HG03565 (cell line): ENCODE data around the gene CYP1A2.
"Not testable (repeated sequence)": the region's sequence is repeated elsewhere in the genome, so short reads cannot be mapped to it uniquely, and the experiment has no call there.

Experiments used
- ATAC-seq: cut with Tn5 transposase; IDR thresholded peaks from one replicate; pipeline ENCODE4 v1.9.1; 2021; ENCODE audit warnings: mild to moderate bottlenecking, moderate library complexity; ENCODE audit not compliant: unreplicated experiment

The CYP1A2 gene, protein sequence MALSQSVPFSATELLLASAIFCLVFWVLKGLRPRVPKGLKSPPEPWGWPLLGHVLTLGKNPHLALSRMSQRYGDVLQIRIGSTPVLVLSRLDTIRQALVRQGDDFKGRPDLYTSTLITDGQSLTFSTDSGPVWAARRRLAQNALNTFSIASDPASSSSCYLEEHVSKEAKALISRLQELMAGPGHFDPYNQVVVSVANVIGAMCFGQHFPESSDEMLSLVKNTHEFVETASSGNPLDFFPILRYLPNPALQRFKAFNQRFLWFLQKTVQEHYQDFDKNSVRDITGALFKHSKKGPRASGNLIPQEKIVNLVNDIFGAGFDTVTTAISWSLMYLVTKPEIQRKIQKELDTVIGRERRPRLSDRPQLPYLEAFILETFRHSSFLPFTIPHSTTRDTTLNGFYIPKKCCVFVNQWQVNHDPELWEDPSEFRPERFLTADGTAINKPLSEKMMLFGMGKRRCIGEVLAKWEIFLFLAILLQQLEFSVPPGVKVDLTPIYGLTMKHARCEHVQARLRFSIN

DNA sequence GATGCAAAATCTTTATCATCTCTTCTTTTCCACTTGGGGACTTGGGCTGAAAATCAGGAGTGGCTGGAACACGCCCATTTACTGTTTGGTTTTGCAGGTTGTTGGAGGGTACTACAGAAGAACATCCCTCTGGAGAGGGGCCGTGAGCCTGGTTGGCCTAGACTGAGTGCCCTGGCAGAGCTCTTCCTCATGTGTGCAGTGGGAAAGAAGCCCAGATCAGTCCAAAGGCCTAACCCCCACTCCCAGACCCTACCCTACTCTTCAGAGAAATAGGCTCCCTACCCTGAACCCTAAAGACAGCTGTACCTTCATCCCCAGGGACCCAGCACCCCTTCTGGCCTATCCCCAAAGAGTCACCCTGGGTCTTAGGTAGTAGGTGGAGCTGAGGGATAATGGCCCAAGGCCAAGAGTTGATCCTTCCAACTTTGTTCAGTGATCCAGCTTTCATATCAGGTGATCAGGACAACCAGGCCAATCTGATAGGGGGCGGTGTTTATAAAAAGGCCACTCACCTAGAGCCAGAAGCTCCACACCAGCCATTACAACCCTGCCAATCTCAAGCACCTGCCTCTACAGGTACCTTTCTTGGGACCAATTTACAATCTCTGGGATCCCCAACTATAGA lies at the start of gene CYP1A2:
TSS of gene CYP1A2 (plus strand) at position 524 of the 625 bp plus-strand sequence. CDS start 894 bp downstream, outside the sequence.
- ATAC-seq = no peak

DNA sequence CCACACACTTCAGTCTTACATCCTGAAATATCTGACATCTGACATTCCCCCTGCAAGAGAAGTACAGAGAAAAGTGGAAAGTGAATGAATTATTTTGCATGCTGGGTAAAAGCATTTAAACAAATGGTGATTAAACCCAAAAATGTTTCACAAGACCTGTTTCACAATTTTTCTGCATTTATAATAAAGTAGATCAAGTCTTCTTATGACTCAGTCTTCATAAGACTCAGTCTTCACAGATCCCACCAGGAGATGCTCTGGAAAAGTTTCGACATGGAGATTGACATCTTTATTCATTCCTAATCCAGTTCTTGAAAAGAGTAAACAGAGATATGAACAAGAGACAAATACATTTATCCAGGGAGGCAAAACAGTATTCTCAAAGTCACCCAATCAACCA lies 39.6 kb upstream of the CYP1A2 start:
- no peak for ATAC-seq

DNA sequence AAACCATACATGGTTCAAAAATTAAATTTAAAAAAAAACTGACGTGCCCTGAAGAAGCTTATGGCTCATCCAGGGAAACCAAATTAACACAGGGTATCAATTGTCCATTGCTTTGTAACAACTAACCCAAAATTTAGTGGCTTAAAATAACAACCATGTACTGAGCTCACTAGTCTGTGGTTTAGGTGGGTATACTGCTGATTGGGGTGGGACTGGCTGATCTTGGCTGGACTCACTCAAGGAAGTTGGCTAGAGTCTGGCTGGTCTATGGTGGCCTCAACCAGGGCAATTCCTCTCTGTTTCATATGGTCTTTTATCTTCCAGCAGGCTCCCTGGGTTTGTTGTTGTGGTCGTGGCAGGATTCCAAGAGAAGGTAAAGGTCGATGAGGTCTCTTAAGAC lies 38.8 kb upstream of the CYP1A2 start:
- ATAC-seq = no peak

DNA sequence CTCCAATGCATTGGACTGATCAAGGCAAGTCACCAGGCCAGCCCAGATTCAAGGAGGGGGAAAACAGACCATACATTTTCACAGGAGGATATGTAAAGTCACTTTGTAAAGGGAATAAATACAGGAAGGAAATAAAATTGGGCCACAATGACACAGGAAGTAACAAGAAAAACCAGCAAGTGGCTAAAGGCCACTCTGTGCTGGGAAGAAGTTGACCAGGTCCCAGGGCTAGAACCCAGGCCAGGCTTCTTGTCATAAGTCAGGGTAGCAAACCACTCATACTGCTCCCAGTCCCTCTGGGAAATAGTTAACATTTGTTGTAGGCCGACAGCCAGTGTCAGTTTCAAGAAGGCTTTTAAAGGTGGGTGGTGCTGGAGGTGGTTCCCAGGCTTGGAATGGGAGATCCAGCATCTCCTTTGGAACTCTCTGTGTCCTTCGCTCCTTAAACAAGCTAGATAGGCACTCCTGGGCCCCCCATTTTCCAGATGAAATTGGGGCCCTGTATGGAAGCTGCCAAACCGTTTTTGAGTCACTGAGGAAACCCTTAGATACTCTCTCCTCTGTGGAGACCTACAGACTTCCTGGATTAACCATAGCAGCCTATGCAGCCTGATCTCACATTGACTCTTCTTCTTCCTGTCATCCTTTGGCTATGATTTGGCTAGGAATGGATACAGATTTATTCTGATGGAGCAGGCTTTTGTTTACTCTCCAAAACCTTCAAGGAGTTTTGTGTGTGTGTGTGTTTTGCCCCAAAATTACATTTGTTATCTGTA lies 38.1 kb upstream of the CYP1A2 start:
- no peak for ATAC-seq

DNA sequence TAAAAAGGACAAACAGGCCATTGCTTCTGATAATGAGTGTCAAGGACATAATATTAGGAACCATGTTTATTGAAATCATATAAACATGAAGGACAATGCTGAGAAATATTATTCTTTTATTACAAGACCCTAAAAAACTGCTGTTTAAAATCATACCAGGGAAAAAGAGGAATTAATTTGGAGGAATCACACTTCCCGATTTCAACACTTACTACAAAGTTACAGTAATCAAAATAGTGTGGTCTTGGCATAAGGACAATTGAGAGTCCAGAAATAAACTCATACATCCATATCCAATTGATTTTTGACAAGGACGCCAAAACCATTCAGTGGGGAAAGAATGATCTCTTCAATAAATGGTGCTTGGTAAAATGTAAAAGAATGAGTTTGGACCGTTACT lies 36.3 kb upstream of the CYP1A2 start:
- no peak for ATAC-seq

DNA sequence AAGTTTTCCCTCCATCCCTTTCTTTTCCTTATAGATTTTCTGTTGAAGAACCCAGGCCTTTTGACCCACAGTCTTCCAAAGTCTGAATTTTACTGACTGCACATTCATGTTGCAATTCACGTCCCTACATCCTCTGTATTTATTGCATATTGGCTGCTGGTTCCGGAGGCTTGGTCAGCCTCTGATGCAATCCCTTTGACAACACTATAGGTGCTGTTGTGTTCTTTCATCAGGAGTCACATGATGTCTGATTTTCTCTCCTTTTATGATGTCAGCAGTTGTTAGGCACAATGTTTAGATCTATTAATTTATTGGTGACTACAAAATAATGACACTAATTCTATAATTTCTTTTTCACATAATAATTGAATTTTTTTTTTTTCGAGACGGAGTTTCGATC lies 32.0 kb upstream of the CYP1A2 start:
- no peak for ATAC-seq

DNA sequence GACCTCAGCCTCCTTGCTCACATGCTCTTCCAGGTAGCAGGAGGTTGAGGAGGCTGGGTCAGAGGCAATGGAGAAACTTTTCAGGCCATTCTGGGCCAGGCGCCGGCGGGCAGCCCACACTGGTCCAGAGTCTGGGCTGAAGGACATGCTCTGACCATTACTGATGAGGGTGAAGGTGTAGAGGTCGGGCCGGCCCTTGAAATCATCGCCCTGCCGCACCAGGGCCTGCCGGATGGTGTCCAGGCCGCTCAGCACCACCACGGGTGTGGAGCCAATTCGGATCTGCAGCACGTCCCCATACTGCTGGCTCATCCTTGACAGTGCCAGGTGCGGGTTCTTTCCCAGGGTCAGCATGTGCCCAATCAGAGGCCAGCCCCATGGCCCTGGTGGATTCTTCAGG lies 26.1 kb upstream of the CYP1A2 start:
- no peak for ATAC-seq

DNA sequence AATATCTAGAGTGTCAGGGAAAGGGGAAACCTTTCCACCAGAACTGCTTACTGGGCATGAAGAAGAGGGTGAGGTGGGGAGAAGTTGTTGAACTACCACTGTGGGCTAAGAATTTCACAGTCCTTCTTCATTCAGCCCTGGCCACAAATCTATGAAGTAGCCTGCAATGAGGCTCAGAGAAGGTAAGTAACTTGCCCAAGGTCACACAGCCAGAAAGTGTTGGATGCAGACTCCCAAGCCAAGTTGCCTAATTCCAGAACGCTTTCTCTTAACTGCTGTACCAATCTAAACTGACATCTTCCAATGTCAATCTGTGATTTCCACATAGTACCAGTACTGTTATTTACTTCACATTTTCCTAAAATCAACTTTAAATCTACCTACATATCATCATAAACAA lies 25.5 kb upstream of the CYP1A2 start:
- ATAC-seq = no peak

DNA sequence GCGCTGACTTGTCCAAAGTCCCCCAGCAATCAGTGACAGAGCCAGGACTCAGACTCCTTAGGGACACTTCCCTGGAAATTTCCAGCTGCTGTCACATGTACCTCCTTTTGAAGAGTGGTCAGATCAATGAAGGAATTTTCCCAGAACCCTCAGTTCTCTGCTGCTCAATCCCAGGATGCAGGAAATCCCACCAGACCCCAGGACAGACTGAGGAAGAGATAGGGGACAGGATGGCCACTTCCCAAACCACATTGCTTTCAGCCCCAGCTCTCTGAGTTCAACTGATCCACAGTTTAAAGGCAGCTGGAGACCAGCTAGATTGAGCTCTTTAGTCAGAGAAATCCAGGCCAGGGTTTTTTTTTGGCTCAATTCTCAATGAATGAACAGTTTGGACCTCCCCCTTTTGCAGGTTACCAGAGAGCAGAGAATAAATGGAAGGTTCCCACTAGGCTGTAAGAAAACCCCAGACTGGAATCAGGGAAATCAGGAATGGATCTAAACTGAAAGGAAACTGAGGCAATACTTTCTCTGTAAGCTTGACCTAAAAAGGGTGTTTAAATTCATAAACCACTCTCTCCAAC lies 24.8 kb upstream of the CYP1A2 start:
- ATAC-seq = no peak

DNA sequence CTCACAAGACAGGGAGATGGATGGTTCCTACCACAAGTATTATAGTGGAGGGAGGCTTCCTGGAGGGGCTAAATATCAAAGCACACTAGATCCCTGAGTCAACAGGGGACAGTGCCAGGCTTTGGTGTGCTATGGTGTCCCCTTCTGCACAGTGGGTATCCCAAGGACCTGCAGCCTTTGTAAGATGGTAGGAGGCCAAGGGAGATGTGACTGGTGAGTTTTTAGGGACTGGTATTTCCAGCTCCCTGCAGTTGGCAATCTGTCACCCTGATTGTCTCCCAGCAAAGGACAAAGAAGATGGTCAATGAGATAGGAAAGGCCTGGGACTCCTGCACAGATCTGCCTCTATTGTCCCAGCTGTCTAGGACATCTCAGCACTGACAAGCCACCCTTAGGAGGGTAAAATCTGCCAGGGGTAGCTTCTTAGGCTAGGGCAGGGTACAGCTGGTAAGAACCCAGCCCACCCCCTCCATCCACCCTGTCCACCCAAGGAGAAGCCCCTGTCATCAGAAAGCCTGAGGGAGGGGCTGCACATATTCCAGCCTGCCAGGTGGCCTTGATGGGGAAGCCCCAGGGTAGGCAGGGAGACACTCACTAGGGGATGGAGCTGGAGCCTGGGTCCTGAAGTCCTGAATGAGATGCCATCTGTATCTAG lies 23.9 kb upstream of the CYP1A2 start:
- ATAC-seq = no peak

DNA sequence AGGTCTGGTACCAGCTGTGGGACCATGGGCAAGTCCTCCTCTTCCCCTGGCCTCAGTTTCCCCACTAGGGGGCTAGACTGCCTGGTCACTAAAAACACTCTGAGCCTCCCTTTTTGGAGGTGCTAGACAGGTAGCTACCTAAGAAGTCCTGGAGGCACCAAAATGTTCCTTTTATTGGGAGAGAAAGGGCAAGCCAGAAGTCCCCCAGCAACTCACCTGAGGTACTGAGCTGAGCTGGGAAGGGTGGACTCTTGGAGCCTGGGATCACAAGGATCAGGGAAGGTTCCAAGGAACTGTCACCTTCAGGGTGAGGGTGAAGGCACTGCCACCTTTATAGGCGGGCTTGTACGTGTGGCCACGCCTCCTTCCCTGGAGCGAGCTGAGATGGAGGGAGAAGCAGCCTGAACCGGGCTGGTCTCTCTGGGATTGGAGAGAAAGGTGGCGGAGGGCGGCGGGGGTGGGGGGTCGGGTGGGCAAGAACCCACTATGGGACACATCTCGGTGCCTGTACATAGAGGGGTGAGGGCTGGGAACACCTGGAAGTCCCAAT lies 23.3 kb upstream of the CYP1A2 start, which contains the start of gene CYP1A1:
TSS of gene CYP1A1 (minus strand) at position 304 of the 550 bp plus-strand sequence. CDS start 2,431 bp downstream, outside the sequence.
- no peak for ATAC-seq

DNA sequence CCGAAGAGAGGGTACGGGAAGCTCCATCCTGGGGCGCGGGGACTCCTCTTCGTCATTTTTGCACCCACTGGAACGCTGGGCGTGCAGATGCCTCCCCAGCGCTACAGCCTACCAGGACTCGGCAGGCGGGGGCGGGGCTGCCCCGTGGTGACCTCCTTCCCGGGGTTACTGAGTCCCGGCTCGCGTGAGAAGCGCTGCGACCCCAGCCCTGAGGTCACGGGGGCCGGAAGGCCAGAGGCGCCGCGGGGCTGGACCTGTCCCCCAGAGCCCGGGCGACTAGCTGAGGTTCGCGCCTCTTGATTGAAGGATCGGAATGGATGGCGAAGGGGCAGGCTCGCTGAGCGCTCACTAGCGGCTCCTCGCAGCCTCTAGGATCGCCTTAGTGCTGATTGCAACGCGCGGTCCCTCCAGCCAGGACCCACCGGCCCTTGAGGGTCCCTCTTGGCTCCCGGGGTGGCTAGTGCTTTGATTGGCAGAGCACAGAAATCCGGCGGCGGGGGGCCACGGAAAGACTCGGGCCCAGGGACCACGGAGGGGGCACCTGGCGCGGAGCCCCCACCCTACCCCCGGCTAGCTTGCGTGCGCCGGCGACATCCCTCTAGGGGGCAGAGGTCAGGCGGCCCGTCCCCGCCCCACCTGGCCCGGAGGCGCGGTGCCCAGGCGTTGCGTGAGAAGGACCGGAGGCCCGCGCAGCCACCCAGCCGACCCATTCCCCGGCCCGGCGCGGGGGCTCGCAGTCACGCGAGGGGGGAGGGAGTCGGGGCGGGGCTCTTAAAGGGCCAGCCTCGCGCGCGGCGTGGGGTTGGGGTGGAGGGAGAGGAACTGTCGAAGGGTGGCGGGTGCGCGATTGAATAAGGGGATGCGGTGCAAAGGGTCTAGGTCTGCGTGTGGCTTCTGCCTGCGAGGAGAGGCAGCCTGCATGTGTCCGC lies 22.5 kb upstream of the CYP1A2 start:
- no peak for ATAC-seq

DNA sequence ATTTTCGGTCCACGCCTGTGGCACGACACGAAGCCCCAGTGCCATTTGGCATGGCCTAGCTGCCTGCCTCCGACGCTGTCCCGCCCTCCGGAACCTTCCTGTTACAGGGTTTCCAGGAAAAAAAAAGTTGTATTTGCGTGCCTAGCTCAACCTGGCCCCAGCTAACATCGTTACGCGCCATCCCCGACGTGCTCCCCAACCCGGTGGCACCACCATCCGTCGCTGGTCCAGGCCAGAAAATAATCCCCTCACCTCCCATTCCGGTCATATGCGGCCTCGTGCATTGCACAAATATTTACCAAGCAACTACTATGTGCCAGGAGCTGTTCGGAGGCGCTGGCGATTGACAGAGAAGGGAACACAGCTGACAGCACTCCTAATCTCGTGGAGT lies 21.9 kb upstream of the CYP1A2 start:
- no peak for ATAC-seq

DNA sequence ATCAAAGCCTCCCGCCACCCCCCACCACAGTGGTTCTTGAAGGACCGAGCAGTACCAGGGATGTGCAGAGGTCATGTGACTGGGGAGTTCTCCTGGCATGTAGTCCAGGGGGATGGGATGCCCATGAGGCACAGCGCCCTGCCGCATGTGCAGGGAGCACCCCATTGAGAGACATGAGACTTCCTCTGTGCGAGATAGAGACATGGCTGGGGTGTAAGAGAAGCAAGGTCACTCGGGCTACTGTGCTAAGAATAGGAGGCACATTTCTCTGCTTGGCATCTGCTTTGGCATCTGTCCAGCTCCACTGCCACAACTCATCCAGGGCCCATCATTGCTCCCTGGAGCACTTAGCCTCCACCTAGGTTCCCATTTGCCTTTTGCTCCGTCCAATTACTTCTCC lies 20.9 kb upstream of the CYP1A2 start:
- no peak for ATAC-seq

DNA sequence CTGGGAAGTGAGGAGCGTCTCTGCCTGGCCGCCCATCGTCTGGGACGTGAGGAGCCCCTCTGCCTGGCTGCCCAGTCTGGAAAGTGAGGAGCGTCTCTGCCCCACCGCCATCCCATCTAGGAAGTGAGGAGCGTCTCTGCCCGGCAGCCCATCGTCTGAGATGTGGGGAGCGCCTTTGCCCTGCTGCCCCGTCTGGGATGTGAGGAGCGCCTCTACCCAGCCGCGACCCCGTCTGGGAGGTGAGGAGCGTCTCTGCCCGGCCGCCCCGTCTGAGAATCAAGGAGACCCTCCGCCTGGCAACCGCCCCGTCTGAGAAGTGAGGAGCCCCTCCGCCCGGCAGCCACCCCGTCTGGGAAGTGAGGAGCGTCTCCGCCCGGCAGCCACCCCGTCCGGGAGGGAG lies 19.9 kb upstream of the CYP1A2 start:
- ATAC-seq = not testable (repeated sequence)

DNA sequence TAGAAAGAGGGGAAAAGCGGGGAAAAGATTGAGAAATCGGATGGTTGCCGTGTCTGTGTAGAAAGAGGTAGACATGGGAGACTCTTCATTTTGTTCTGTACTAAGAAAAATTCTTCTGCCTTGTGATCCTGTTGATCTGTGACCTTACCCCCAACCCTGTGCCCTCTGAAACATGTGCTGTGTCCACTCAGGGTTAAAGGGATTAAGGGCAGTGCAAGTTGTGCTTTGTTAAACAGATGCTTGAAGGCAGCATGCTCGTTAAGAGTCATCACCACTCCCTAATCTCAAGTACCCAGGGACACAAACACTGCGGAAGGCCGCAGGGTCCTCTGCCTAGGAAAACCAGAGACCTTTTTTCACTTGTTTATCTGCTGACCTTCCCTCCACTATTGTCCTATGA lies 19.3 kb upstream of the CYP1A2 start:
- ATAC-seq = not testable (repeated sequence)

DNA sequence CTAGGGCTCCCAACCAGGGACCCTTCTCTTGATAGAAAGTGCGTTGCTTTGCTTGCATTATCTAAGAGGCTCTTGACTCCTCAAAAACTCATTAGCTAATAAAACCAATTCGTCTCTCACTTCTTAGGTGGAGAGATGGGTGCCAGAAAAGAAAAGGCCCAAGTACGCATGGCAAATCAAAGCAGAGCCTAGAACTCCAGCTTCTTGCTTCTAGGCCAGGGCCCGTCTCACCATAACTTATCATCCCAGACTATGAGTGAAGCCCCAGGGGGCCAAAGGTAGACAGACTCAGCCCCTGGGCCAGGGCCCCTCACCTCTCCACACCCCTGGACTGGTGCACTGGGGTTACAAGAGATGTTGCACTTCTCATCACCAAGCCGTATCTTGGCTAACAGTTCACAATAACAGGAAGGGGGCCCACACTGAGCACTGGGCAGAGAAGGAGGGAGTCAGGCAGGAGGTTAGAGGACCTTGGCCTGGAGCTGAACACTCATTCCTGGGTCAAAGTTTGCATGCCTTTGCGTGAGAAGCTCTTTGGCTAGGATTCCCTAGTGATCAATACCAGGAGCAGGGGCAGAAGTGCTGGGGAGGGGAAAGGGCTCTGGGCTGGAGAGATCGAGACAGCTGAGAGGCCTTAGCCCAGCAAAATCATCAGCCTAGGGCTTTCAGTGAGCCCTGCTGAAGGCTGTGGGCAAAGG lies 17.9 kb upstream of the CYP1A2 start:
- ATAC-seq = no peak

DNA sequence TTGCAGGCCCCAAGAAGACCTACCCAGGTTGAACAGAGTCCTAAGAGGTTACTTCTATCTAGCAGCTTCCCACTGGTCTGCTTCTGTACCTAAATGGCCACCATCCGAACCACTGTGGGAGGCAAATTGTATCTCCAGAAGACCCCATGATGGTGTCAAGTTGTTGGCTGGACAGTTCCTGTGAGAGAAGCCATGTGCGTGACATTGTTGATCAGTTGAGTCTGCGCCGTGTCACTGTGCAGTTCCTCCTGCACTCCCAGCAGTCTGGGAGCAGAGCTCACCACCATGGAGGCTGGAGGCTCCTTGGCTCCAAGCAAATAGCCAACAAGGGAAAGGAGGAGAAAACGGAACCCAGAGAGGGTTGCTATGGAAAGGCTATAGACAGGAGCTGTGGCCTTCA lies 15.8 kb upstream of the CYP1A2 start:
- ATAC-seq = no peak

DNA sequence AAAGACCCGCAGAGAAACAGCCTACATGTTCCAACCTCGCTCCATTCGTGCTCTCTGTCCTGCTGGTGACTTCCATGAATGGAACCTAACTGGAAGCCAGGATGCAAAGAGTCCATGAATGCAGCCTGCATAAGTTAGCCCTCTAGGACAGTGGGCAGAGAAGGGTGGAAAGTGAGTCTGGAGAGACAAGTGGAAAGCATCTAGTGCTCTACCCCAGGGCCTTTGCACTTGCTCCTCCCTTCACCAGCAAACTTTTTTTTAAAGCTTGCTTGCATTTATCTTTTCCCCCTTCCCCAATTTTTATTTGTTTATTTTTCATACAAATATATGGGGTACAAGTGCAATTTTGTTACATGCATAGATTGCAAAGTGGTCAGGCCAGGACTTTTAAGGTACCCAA lies 15.4 kb upstream of the CYP1A2 start:
- no peak for ATAC-seq
